Tongue (tissue), 2 donors: Measurements from ENCODE around the gene KCNMA1. TPM values are rescaled to one million over a fixed set of nuclear protein-coding genes. Genes with fewer than 3 reads are reported as not detected.

Experiments used
- DNase-seq: peaks from one replicate; pipeline ENCODE4 v3.0.0-alpha.2; 2015
- total RNA-seq: library from RNA; depleted of rRNA; stranded (reverse); fragments of >200 nt; gene quantifications from one replicate; pipeline ENCODE4 v1.2.3, GENCODE V29; 2014

KCNMA1 gene
- total RNA-seq, 1 donor from 2014 or later = 34.3 TPM

- DNase-seq = peak; percentile 82
Observed at GRCh38 chr10:76973091-76974016, 664.3 kb downstream of the KCNMA1 start.

- no peak for DNase-seq
Observed at GRCh38 chr10:76972541-76972940, 665.1 kb downstream of the KCNMA1 start.

- no peak for DNase-seq
Observed at GRCh38 chr10:76971547-76972170, 665.9 kb downstream of the KCNMA1 start.

DNA sequence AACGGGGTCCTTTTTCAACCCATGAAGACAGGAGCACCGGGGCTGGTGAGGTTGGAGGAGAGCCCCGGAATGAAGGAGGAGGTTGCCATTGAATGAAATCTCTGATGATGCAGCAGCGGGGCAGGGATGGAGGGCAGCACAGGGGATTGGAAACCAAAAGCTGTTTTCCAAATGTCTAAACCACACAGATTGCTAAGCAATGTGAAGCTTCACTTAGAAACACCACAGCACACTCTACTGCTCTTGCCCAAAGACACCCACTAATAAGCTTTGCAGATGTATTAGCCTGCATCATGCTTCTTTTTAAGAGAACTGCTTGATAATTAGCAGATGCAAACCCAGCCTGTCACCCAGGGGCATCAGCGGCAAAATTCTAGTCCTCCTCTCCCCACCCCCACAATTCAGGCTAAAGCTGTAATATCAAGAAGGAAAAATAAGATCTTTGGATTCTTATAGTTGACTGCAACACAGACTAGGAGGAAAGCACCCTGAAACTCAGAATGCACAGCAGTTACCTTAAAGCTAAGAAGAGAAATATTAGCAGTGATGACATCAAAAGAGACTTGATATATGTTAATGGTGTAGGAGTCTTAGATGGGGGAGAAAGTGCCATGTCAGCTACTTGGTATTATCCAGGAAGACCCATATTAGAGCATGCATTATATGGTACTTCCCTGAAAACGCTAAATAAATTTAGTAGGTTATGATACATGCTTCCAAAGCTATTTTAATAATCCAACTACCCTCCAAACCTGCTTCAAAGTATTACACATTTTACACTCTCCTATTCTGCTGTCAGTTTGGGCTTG lies 666.7 kb downstream of the KCNMA1 start:
- DNase-seq = no peak

GRCh38 chr10:76969366-76969948 lies 668.2 kb downstream of the KCNMA1 start:
- DNase-seq = no peak

DNA sequence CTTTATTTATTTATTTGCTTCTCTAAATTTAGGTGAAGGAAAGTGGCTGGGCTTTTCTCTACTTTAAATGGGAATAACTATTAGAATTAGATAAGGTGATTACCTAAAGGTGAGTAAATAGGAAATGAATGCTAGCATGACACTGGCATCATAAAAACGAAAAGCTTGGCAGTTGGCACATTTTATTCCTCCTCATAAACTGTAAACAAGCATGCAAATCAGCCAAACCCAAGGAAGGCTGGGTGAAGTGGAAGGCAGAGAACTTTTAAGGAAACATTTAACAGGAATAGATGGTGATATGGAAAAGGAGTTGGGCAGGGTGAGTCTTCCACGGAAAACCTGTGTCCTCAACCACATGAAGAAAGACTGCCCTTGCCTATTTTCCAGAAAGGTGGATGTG lies 669.1 kb downstream of the KCNMA1 start:
- DNase-seq = no peak

DNA sequence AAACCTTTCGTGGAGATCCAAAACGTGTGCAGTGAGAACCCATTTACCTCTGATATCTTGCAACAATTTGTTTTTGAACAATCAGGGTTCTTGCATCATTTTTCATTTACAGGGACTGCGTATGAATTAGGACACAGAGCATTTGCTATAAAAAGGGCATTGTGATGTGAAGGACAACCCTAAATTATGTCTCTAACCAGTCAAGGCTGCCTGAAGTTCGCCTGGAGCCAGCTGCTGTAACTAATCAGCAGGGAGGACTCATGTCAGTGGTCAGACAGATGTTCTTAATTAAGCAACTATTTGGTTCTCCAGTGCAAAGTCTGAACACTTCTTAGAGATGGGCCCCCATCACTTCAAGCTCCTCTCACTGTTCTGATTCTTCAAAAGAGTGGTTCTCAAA lies 674.8 kb downstream of the KCNMA1 start:
- no peak for DNase-seq

GRCh38 chr10:76961841-76962240 lies 675.8 kb downstream of the KCNMA1 start:
- DNase-seq = no peak

GRCh38 chr10:76959111-76959510 lies 678.5 kb downstream of the KCNMA1 start:
- DNase-seq = no peak

DNA sequence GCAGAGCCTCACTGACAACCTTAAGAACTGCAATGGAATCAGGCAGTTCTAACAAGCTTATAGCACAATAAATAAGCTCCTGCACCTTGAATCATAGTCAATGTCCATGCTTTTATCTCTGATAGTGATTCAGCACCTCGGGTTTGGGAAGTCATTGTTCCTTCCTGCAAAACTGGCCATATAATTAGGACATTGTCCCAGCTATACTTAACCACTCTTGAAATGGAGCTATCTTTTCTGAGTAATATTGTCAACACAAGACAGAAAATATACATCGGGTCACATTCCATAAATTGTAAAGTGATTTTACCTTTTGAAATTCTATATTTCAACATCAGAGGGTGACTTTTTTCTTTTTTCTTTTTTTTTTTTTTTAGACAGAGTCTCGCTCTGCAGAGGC lies 682.8 kb downstream of the KCNMA1 start:
- no peak for DNase-seq

DNA sequence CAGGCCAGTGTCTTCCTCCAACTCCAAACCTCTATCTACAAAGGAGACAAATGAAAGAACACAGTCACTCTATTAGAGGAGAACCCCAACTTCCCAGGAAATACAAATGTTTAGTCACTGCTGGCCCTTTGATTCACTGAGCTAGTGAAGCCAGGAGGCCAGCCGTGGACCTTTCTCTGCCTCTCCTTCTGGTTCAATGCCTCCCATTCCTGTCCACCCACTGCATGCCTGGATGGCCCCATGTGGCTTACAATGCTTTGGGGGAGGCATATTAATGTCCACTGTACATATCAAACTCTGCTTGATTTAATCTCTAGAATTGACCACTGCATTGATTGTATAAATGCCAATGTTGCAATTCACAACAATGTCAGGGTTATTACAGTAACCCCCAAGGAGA lies 687.3 kb downstream of the KCNMA1 start:
- no peak for DNase-seq

DNA sequence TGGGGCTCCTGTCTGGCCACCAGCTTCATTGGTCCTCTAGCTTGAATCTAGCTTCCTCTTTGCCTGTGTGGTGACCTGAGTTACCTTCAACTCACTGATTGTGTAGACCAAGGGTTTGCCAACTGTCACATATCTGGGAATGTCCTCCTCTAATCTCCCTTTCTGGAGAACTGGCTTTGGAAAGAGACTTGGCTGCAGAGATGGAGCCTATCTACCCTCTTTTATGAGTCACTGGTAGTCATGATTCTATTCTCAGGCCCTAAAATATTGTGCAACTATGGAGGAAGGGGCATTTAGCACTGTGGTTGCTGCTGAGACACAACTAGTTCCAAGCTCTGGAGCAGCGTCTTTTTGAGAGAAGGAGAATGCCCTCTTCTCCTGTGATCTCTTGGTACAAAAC lies 691.3 kb downstream of the KCNMA1 start:
- DNase-seq = no peak

DNA sequence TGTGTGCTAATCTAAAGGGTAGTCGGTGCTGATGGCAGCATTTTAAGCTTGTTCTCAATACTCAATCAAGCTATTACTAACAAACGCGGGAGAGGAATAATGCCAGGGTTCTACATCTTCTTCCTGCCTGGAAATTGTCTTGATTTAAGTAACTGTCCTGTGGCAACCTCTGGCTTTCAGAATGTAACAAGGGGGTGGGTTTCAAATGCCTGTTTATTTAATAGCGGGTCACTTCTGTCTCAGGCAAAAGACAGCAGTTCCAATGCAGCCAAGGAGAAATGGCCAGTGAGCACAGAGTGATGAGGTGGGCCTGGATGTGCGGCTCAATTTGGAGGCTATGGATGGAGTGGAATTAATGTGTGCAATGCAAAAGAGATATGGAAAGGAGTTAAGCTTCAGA lies 692.4 kb downstream of the KCNMA1 start:
- DNase-seq = no peak

GRCh38 chr10:76944640-76945039 lies 693.0 kb downstream of the KCNMA1 start:
- no peak for DNase-seq

DNA sequence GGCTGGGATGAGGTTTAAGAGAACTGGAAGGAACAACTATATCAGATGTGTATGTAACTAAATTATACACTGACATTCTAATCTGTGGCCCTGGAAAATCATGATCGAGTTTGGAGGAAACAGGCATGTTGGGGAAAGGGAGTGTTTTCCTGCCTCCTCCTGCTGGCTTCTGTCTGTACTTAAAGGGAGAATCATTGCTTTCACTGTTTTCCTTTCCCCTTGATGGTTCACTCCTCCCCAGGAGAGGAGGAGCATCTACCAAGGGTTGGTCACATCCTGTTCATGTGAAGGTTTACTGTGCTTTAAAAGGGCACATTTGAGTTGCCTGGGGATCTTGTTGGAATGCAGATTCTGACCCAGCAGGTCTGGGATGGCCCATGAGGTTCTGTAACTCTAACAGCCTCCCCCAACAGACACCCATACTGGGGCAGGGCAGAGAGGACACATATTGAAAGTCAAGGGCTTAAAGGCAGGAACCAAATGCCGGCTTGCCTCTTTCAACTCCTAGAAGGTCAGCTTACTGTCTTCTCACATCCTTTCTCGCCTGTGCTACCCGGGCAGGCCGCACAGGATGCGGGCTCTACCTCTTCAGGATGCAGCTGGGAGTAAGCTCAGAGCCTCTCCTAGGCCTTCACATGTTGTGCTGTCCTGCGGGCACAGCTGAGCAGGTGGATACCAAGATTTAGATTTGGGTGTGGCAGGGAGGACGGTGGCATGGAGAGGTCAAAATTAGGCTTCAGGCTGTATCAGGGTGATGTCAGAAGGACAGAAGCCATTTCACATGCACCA lies 694.8 kb downstream of the KCNMA1 start:
- no peak for DNase-seq

- DNase-seq = peak; percentile 59
Observed at GRCh38 chr10:76939933-76940468, 697.6 kb downstream of the KCNMA1 start.

GRCh38 chr10:76937181-76937600 lies 700.4 kb downstream of the KCNMA1 start:
- no peak for DNase-seq

DNA sequence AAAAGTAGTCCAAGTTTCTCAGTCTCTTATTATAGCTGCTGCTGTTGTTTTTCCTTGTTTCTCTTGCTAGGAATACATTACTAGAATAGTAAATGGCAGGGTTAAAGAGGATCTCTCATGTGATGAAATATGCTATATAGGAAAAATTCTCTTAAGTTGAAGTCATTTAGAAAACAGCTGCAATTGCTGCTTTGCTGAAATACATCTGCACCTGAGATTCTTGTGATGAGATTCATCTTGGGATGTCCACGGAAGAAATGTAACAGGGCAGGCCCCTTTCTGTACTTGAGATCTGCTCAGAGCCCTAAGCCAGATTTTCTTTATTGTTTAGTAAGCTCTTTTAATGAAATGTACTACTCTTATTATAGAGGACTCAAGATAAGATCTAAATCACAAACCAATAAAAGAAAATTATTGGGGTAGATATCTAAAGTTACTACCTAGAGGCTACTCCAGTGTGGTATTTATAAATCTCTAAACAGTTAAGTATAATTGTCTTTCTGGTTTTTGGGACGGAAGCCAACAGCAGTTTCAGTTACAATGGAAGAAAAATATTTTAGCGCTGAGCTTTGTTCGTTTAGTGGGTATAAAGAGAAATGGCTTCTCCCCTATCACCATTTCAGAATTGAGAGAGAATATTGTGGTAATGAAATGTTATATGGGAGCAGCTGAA lies 701.5 kb downstream of the KCNMA1 start:
- DNase-seq = peak; percentile 52

- DNase-seq = no peak
Observed at GRCh38 chr10:76928565-76928964, 709.0 kb downstream of the KCNMA1 start.

- no peak for DNase-seq
Observed at GRCh38 chr10:76925636-76926405, 711.8 kb downstream of the KCNMA1 start.
